GM23338 (cell line): Measurements from ENCODE around the gene ST8SIA2. TPM values are rescaled to one million over a fixed set of nuclear protein-coding genes. Genes with fewer than 3 reads are reported as not detected.

ENCODE experiments used
- ATAC-seq: fragments of 200-7000 bp; cut with Tn5 transposase; 3 replicates; pipeline ENCODE4 v1.9.1; 2020
- DNase-seq: peaks from one replicate; pipeline ENCODE4 v3.0.0-alpha.2; 2015; ENCODE audit warnings: low spot score
- H2AFZ ChIP-seq: fragments of 200-600 bp; sonication (generic); 2 replicates; pipeline ENCODE4 v1.8.0; 2016; ENCODE audit warnings: antibody characterized with exemption, mild to moderate bottlenecking, moderate library complexity
- H3F3A ChIP-seq: fragments of 200-600 bp; sonication (generic); replicated peaks from 2 replicates; pipeline ENCODE4 v1.8.0; 2017; ENCODE audit warnings: antibody characterized with exemption, mixed run types, low read depth
- H3K27ac ChIP-seq: fragments of 200-600 bp; sonication (generic); 2 replicates; pipeline ENCODE4 v1.6.1; 2016; ENCODE audit warnings: low read depth
- H3K27me3 ChIP-seq: fragments of 200-600 bp; sonication (generic); 2 replicates; pipeline ENCODE4 v1.8.0; 2016; ENCODE audit warnings: mild to moderate bottlenecking, mixed run types, moderate library complexity; ENCODE audit not compliant: insufficient read depth
- H3K36me3 ChIP-seq: fragments of 200-600 bp; sonication (generic); 2 replicates; pipeline ENCODE4 v1.8.0; 2016; ENCODE audit warnings: mild to moderate bottlenecking; ENCODE audit not compliant: insufficient read depth
- H3K4me1 ChIP-seq: fragments of 200-600 bp; sonication (generic); 2 replicates; pipeline ENCODE4 v1.8.0; 2016; ENCODE audit warnings: mild to moderate bottlenecking, moderate library complexity; ENCODE audit not compliant: insufficient read depth
- H3K4me2 ChIP-seq: fragments of 200-600 bp; sonication (generic); 2 replicates; pipeline ENCODE4 v1.7.1; 2017; ENCODE audit warnings: mixed run types
- H3K4me3 ChIP-seq: fragments of 200-600 bp; sonication (generic); 2 replicates; pipeline ENCODE4 v1.6.1; 2016; ENCODE audit warnings: mixed run types
- H3K79me2 ChIP-seq: fragments of 200-600 bp; sonication (generic); replicated peaks from 2 replicates; pipeline ENCODE4 v1.8.0; 2017; ENCODE audit warnings: mild to moderate bottlenecking; ENCODE audit not compliant: insufficient read depth
- H3K9me2 ChIP-seq: fragments of 200-600 bp; sonication (generic); 2 replicates; pipeline ENCODE4 v1.8.0; 2017; ENCODE audit not compliant: insufficient read depth
- H4K20me1 ChIP-seq: fragments of 200-600 bp; sonication (generic); replicated peaks from 2 replicates; pipeline ENCODE4 v1.8.0; 2017; ENCODE audit warnings: mild to moderate bottlenecking; ENCODE audit not compliant: insufficient read depth
- H3K27ac Mint-ChIP-seq: 2 replicates; pipeline ENCODE4 v1.8.0; 2020; ENCODE audit warnings: inconsistent platforms, mild to moderate bottlenecking, moderate library complexity, mixed read lengths
- H3K27me3 Mint-ChIP-seq: 3 replicates; pipeline ENCODE4 v1.8.0; 2022; ENCODE audit warnings: low read depth, mild to moderate bottlenecking, moderate library complexity, mixed read lengths, inconsistent platforms; ENCODE audit not compliant: insufficient read depth, poor library complexity
- H3K36me3 Mint-ChIP-seq: 3 replicates; pipeline ENCODE4 v1.8.0; 2021; ENCODE audit warnings: low read depth, mild to moderate bottlenecking, inconsistent platforms, moderate library complexity, mixed read lengths
- H3K4me1 Mint-ChIP-seq: 3 replicates; pipeline ENCODE4 v1.8.0; 2020; ENCODE audit warnings: mild to moderate bottlenecking, inconsistent platforms, mixed read lengths
- H3K4me3 Mint-ChIP-seq: 3 replicates; pipeline ENCODE4 v1.8.0; 2021; ENCODE audit warnings: moderate library complexity, mild to moderate bottlenecking, inconsistent platforms, mixed read lengths
- H3K9me3 Mint-ChIP-seq: 3 replicates; pipeline ENCODE4 v1.8.0; 2020; ENCODE audit warnings: moderate library complexity, mild to moderate bottlenecking, inconsistent platforms, mixed read lengths
- CTCF ChIP-seq, 2 experiments: fragments of 200-600 bp in 1 of 2; sonication (generic) in 1 of 2; conservative IDR thresholded peaks; 2 replicates each; pipeline versions ENCODE4 v1.5.1 to v1.6.1; 2016 to 2017; ENCODE audit warnings: antibody characterized with exemption in 2 of 2, low read depth in 2 of 2, mild to moderate bottlenecking in 2 of 2, moderate library complexity in 1 of 2
- EZH2 ChIP-seq: fragments of 200-600 bp; sonication (generic); IDR thresholded peaks from one replicate; pipeline ENCODE4 v1.8.0; 2017; ENCODE audit warnings: antibody characterized with exemption, mild to moderate bottlenecking, low read depth; ENCODE audit not compliant: unreplicated experiment
- EZH2phosphoT487 ChIP-seq: fragments of 200-600 bp; sonication (generic); IDR thresholded peaks from one replicate; pipeline ENCODE4 v1.8.1; 2018; ENCODE audit warnings: antibody characterized with exemption; ENCODE audit not compliant: unreplicated experiment
- POLR2AphosphoS5 ChIP-seq: IDR thresholded peaks from 2 replicates; pipeline ENCODE4 v1.6.1; 2016; ENCODE audit warnings: antibody characterized with exemption, low read depth
- REST ChIP-seq: IDR thresholded peaks from one replicate; pipeline ENCODE4 v1.6.1; 2018; ENCODE audit warnings: antibody characterized with exemption; ENCODE audit not compliant: unreplicated experiment
- ZNF114 ChIP-seq: fragments of 250-450 bp; sonication (Bioruptor Pico); IDR thresholded peaks from 2 replicates; pipeline ENCODE4 v1.5.0; 2020; ENCODE audit warnings: mild to moderate bottlenecking, moderate library complexity
- ZNF462 ChIP-seq: fragments of 250-450 bp; sonication (Bioruptor Pico); IDR thresholded peaks from 2 replicates; pipeline ENCODE4 v1.5.0; 2020; ENCODE audit warnings: mild to moderate bottlenecking, moderate library complexity
- polyA plus RNA-seq: library from polyadenylated mRNA; unstranded; fragments of >200 nt; fragmentation: Nextera tagmentation; extraction: Ambion mirVana; gene quantifications from 2 replicates; pipeline ENCODE4 v1.2.1, GENCODE V29; 2016
- total RNA-seq: library from RNA; depleted of rRNA; stranded (reverse); fragments of >200 nt; shearing (Covaris generic); gene quantifications from 2 replicates; pipeline ENCODE4 v1.2.3, GENCODE V29; 2014

ST8SIA2 gene
- total and polyA plus RNA-seq, 2 experiments from 2014 or later: 0.66 to 1.2 TPM

- TF ChIP-seq ZNF462 (CRISPR knock-in tag): no peak
- no peak for TF ChIP-seq EZH2
- TF ChIP-seq ZNF114 (CRISPR knock-in tag): no peak
Measured at GRCh38 chr15:92452143-92452542, 58.5 kb downstream of the ST8SIA2 start (continued).

GRCh38 chr15:92453607-92454006 lies 59.9 kb downstream of the ST8SIA2 start:
- Mint-ChIP-seq H3K4me1 (no peaks in the 10 kb centered on the region), H3K27ac (no peak overlapping the region), H3K9me3 (no peaks in the 10 kb centered on the region), H3K27me3 (peaks cover 2% of the 10 kb centered on the region), H3K4me3 (no peak overlapping the region), H3K36me3 (no peaks in the 10 kb centered on the region; the same call in 2 of the 3 replicates)
- H3K4me2 ChIP-seq: no peak overlapping the region
- H3K79me2 ChIP-seq: no peaks in the 10 kb centered on the region
- H3K36me3 ChIP-seq: no peaks in the 10 kb centered on the region
- H3K4me1 ChIP-seq: no peaks in the 10 kb centered on the region
- H2AFZ ChIP-seq: no peak overlapping the region
- H3K9me2 ChIP-seq: no peaks in the 10 kb centered on the region
- no peak overlapping the region for H3K27ac ChIP-seq
- DNase-seq (no peak), ATAC-seq (no peak)
- no peaks in the 10 kb centered on the region for H3F3A ChIP-seq
- H3K27me3 ChIP-seq: no peaks in the 10 kb centered on the region
- H3K4me3 ChIP-seq: no peak overlapping the region
- H4K20me1 ChIP-seq: no peaks in the 10 kb centered on the region
- TF ChIP-seq CTCF (conservative IDR thresholded peaks at IDR 0.05; ENCODE audit: low read depth in 2 of 2) (no peak), POLR2AphosphoS5 (no peak), REST (no peak), ZNF114 (CRISPR knock-in tag) (no peak), EZH2phosphoT487 (no peak)
